ENCODE data around the gene TMEM242.

GRCh38 chr6:157366648-157367047 is 43.3 kb upstream of the TMEM242 start:
- TF ChIP-seq CTCF (IDR thresholded peaks at IDR 0.05) (no peak), ZFX (IDR thresholded peaks at IDR 0.05; ENCODE audit: borderline replicate concordance) (no peak)
